K562 (cell line): ENCODE data around the gene RBM12. TPM values are rescaled to one million over a fixed set of nuclear protein-coding genes. Genes with fewer than 3 reads are reported as not detected.

Source experiments
- CBX3 ChIP-seq, 2 experiments: IDR thresholded peaks; 1 replicate in 1 of 2; 2 replicates in 1 of 2; pipeline ENCODE4 v1.6.1; 2012; ENCODE audit warnings: inconsistent platforms in 2 of 2, low read length in 2 of 2, borderline replicate concordance in 1 of 2, control low read depth in 1 of 2
- ETV5 ChIP-seq: sonication (generic); formaldehyde crosslinking; IDR thresholded peaks from 2 replicates; pipeline ENCODE4 v1.4.0; 2020; ENCODE audit warnings: low read depth, mild to moderate bottlenecking, missing genetic modification reagents
- GATAD2B ChIP-seq: fragments of 450-650 bp; IDR thresholded peaks from 2 replicates; pipeline ENCODE4 v1.6.1; 2017; ENCODE audit warnings: mild to moderate bottlenecking, borderline replicate concordance
- MYNN ChIP-seq, 2 experiments: sonication (generic); formaldehyde crosslinking in 1 of 2; IDR thresholded peaks; 2 replicates each; pipeline versions ENCODE4 v1.5.0 to v1.6.1; 2016 to 2020; ENCODE audit warnings: antibody characterized with exemption in 1 of 2, missing genetic modification reagents in 1 of 2
- SIN3B ChIP-seq: fragments of 450-650 bp; IDR thresholded peaks from 2 replicates; pipeline ENCODE4 v1.6.1; 2017; ENCODE audit warnings: low read depth, mild to moderate bottlenecking, moderate library complexity
- SIX5 ChIP-seq, 2 experiments: IDR thresholded peaks; 2 replicates each; pipeline ENCODE4 v1.6.1; 2011; ENCODE audit warnings: low read length in 2 of 2, borderline replicate concordance in 1 of 2, low read depth in 1 of 2, mild to moderate bottlenecking in 1 of 2, moderate library complexity in 1 of 2; ENCODE audit not compliant: insufficient read depth in 1 of 2
- SMARCE1 ChIP-seq: fragments of 450-650 bp; IDR thresholded peaks from 2 replicates; pipeline ENCODE4 v1.7.1; 2016; ENCODE audit warnings: mild to moderate bottlenecking
- SNRNP70 ChIP-seq: fragments of 200-400 bp; formaldehyde crosslinking; optimal IDR thresholded peaks from 2 replicates; pipeline ENCODE3; 2017; ENCODE audit warnings: low read depth, low read length
- polyA plus RNA-seq, 8 experiments: library from polyadenylated mRNA; depleted of rRNA in 4 of 8; stranded (reverse) in 5 of 8; unstranded in 3 of 8; fragments of >200 nt; fragmentation: Nextera tagmentation in 2 of 8; fragmentation: Illumina TruSeq in 1 of 8; extraction: Ambion mirVana in 2 of 8; extraction: Trizol in 1 of 8; gene quantifications; 2 replicates each; pipeline versions ENCODE4 v1.2.1 to v1.2.3, GENCODE V29; 2011 to 2014; ENCODE audit warnings: inconsistent platforms in 1 of 8, missing spikeins in 1 of 8
- total RNA-seq, 7 experiments: library from RNA; depleted of rRNA in 6 of 7; stranded (reverse); fragments of >200 nt in 6 of 7; fragmentation: Illumina TruSeq in 2 of 7; extraction: Trizol in 2 of 7; gene quantifications; 2 replicates each; pipeline versions ENCODE4 v1.2.1 to v1.2.3, GENCODE V29; 2011 to 2021; ENCODE audit warnings: low replicate concordance in 1 of 7
- TF ChIP-seq, protein P1 (sequence below): fragments of 250-450 bp; sonication (Bioruptor Pico); IDR thresholded peaks from 2 replicates; pipeline ENCODE4 v1.5.0; 2021; ENCODE audit warnings: mild to moderate bottlenecking, borderline replicate concordance
- TF ChIP-seq, protein P2 (sequence below): IDR thresholded peaks from 3 replicates; pipeline ENCODE4 v1.6.1; 2011; ENCODE audit warnings: borderline replicate concordance, mild to moderate bottlenecking; ENCODE audit not compliant: insufficient read length, insufficient read depth
- TF ChIP-seq, protein P3 (sequence below): sonication (generic); formaldehyde crosslinking; IDR thresholded peaks from 2 replicates; pipeline ENCODE4 v1.8.0; 2023; ENCODE audit warnings: mild to moderate bottlenecking, missing genetic modification reagents
- TF ChIP-seq, protein P4 (sequence below): sonication (generic); formaldehyde crosslinking; IDR thresholded peaks from 2 replicates; pipeline ENCODE4 v1.8.1; 2022; ENCODE audit warnings: missing genetic modification reagents
- TF ChIP-seq, protein P5 (sequence below): fragments of 250-450 bp; sonication (Bioruptor Pico); IDR thresholded peaks from 2 replicates; pipeline ENCODE4 v1.5.0; 2021; ENCODE audit warnings: mild to moderate bottlenecking, moderate library complexity

RBM12 gene
- total and polyA plus RNA-seq, 9 of the 15 experiments (the other 6 are each of a cell fraction or from before 2014, with no cell fraction given) = 5.0 to 162 (median 73.3) TPM

DNA sequence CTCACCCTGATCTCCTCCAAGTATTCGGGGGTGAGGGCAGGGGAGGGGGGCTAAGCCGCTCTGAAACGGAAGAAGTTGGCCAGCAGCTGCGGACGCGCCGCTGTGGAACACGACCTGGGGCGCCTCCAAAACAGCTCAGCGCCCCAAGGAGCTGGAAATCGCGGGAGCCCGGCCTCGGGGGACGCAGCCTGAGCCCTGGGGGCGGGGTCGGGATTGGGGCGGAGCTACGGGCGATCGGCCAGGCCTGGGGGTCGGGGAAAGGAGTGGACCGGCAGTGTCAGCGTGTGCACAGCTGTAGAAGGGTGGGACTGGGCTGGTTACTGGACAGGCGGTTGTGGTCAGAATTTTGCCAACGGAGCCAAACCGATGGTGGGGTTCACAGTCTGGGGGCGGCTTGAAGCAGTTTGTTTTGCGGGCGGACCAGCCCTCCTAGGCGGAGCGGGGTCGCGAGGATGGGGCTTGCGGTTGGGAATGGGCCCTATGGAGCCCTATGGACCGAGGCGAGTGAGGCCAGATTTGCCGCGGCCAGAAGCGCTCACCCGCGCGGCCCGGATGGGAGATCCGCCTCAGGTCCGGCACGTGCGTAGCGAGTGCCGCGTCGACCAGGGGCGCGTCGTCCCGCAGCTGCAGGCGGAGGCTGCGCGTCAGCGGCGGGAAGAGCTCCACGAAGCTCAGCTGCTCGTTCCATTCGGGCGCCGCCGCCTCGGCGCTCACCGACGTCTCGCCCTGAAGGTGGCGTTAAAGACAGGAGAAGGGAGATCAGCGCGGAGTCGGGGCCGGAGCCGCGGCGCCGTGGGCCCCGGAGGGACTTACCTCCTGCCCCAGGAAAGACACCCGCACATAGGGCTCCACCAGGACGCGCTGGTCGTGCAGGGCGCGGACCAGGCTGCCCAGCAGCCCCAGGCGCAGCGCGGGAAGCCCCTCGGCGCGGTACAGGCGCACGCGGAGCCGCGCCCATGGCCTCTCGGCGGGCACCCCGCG lies 63.4 kb downstream of the RBM12 start (continued):
- TF ChIP-seq ETV5 (CRISPR knock-in tag) (peak; percentile 63; the same call in 1 of the 2 replicates), MYNN (IDR thresholded peaks at IDR 0.05) (0 out of 2 replicates have a peak, but pooled peaks have one; percentile 22), MYNN (CRISPR knock-in tag; IDR thresholded peaks at IDR 0.05) (no peak), SNRNP70 (no peak), SIN3B (no peak), SMARCE1 (no peak; the same call in 1 of the 2 replicates), SIX5 (IDR thresholded peaks at IDR 0.05; ENCODE audit: borderline replicate concordance in 1 of 2, insufficient read depth in 1 of 2, low read depth in 1 of 2, low read length in 2 of 2) (no peak), CBX3 (IDR thresholded peaks at IDR 0.05; ENCODE audit: borderline replicate concordance in 1 of 2, low read length in 2 of 2) (peak in 1 of 2 experiments; percentile 95; a peak in 2 of 3 replicates), GATAD2B (no peak; the same call in 1 of the 2 replicates)
- TF ChIP-seq, protein P1, sequence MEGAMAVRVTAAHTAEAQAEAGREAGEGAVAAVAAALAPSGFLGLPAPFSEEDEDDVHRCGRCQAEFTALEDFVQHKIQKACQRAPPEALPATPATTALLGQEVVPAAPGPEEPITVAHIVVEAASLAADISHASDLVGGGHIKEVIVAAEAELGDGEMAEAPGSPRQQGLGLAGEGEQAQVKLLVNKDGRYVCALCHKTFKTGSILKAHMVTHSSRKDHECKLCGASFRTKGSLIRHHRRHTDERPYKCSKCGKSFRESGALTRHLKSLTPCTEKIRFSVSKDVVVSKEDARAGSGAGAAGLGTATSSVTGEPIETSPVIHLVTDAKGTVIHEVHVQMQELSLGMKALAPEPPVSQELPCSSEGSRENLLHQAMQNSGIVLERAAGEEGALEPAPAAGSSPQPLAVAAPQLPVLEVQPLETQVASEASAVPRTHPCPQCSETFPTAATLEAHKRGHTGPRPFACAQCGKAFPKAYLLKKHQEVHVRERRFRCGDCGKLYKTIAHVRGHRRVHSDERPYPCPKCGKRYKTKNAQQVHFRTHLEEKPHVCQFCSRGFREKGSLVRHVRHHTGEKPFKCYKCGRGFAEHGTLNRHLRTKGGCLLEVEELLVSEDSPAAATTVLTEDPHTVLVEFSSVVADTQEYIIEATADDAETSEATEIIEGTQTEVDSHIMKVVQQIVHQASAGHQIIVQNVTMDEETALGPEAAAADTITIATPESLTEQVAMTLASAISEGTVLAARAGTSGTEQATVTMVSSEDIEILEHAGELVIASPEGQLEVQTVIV = no peak
- TF ChIP-seq, protein P2, sequence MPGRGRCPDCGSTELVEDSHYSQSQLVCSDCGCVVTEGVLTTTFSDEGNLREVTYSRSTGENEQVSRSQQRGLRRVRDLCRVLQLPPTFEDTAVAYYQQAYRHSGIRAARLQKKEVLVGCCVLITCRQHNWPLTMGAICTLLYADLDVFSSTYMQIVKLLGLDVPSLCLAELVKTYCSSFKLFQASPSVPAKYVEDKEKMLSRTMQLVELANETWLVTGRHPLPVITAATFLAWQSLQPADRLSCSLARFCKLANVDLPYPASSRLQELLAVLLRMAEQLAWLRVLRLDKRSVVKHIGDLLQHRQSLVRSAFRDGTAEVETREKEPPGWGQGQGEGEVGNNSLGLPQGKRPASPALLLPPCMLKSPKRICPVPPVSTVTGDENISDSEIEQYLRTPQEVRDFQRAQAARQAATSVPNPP = no peak
- TF ChIP-seq, protein P3, sequence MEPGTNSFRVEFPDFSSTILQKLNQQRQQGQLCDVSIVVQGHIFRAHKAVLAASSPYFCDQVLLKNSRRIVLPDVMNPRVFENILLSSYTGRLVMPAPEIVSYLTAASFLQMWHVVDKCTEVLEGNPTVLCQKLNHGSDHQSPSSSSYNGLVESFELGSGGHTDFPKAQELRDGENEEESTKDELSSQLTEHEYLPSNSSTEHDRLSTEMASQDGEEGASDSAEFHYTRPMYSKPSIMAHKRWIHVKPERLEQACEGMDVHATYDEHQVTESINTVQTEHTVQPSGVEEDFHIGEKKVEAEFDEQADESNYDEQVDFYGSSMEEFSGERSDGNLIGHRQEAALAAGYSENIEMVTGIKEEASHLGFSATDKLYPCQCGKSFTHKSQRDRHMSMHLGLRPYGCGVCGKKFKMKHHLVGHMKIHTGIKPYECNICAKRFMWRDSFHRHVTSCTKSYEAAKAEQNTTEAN (CRISPR knock-in tag) = peak; percentile 80; the same call in 1 of the 2 replicates
- TF ChIP-seq, protein P4, sequence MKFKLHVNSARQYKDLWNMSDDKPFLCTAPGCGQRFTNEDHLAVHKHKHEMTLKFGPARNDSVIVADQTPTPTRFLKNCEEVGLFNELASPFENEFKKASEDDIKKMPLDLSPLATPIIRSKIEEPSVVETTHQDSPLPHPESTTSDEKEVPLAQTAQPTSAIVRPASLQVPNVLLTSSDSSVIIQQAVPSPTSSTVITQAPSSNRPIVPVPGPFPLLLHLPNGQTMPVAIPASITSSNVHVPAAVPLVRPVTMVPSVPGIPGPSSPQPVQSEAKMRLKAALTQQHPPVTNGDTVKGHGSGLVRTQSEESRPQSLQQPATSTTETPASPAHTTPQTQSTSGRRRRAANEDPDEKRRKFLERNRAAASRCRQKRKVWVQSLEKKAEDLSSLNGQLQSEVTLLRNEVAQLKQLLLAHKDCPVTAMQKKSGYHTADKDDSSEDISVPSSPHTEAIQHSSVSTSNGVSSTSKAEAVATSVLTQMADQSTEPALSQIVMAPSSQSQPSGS (CRISPR knock-in tag) = no peak
- TF ChIP-seq, protein P5, sequence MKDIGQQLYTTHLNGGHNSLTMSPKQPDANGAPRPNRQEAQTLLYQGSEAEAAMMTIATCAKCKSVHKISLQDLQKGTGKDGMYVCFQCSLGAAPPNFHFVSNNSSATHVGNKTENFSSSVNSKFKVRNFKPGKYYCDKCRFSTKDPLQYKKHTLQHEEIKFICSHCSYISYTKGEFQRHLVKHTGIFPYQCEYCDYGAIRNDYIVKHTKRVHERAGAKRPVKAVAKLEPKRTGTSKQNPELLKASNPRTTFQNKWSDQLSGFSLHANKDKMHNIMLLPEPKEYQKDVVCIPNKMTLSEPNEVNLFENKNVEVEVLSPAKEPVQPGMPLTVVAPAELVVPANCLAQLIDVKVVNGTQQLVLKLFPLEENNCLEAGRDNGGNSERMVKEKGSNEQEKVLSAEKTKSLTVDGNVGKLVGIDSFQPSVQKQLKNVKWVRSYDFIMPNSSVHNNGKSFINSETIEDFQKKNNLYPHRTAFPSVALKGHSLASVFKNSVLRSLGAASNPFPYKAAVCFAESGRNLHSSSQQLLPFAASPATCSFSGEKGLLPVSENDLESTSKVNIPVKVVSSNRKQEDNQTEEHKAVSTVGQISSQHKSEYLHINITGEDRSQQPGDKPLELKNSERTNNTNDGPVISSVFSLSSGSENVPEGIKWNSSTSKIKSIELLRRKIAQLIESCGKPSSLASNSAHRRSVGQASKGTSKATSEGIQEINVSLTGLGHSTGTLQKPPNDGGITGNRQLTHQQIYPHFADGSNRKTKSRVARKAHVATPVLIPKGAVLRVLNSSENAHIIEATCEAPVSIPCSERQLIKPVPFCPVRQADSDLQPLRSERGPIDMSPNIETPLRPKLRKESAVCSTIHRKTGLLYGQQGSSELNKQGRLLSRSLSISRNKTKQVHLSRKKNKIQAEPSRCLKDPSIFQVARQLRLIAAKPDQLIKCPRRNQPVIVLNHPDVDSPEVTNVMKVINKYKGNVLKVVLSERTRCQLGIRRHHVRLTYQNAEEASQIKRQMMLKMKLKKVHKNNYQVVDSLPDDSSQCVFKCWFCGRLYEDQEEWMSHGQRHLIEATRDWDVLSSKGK = no peak
